ENCODE data around the gene HYAL3.

DNA sequence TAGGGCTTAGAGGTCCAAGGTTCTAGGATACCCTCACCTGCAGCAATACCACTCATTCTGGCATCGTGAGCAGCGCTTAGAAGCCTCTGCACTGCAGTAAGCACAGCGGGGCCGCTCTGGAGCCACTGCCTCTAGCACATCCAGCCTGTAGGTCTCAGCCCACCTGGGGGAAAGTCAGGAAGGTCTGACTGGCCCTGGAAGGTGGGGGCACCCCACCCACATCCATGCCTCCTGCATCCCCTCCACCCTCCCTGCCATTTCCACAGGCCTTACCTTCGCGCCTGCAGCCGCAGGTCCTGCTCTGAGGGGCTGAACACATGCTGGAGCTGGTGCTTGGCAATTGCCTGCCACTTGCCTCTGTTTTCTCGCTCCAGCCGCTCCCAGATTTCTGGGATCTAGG is 42.3 kb upstream of the HYAL3 start:
- TF ChIP-seq RAD21 (IDR thresholded peaks at IDR 0.05; ENCODE audit: low read depth) (no peak), POLR2A (IDR thresholded peaks at IDR 0.05; ENCODE audit: borderline replicate concordance, extremely low read depth, insufficient read depth, insufficient read length) (no peak), REST (IDR thresholded peaks at IDR 0.05; ENCODE audit: low read depth) (no peak), ZFX (IDR thresholded peaks at IDR 0.05) (no peak), EZH2phosphoT487 (IDR thresholded peaks at IDR 0.05; ENCODE audit: borderline replicate concordance) (no peak)
- TF ChIP-seq, protein P1, sequence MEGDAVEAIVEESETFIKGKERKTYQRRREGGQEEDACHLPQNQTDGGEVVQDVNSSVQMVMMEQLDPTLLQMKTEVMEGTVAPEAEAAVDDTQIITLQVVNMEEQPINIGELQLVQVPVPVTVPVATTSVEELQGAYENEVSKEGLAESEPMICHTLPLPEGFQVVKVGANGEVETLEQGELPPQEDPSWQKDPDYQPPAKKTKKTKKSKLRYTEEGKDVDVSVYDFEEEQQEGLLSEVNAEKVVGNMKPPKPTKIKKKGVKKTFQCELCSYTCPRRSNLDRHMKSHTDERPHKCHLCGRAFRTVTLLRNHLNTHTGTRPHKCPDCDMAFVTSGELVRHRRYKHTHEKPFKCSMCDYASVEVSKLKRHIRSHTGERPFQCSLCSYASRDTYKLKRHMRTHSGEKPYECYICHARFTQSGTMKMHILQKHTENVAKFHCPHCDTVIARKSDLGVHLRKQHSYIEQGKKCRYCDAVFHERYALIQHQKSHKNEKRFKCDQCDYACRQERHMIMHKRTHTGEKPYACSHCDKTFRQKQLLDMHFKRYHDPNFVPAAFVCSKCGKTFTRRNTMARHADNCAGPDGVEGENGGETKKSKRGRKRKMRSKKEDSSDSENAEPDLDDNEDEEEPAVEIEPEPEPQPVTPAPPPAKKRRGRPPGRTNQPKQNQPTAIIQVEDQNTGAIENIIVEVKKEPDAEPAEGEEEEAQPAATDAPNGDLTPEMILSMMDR (IDR thresholded peaks at IDR 0.05 in 2 of 3, conservative IDR thresholded peaks at IDR 0.05 in 1 of 3; ENCODE audit: borderline replicate concordance in 1 of 3, insufficient read depth in 1 of 3, low read depth in 2 of 3, low read length in 2 of 3) = no peak
- TF ChIP-seq, protein P2, sequence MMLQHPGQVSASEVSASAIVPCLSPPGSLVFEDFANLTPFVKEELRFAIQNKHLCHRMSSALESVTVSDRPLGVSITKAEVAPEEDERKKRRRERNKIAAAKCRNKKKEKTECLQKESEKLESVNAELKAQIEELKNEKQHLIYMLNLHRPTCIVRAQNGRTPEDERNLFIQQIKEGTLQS (IDR thresholded peaks at IDR 0.05) = no peak

Data from HCT116 (cell line).